ENCODE measurements around the gene METRNL. TPM values are rescaled to one million over a fixed set of nuclear protein-coding genes. Genes with fewer than 3 reads are reported as not detected.

Gene METRNL
- total and polyA plus RNA-seq, 4 donors: 0.67 to 9.0 (median 8.6) TPM

- Histone ChIP-seq H3K4me3 (ENCODE audit: low read depth in 1 of 3, low read length in 3 of 3) (no peak overlapping the region), H3K36me3 (ENCODE audit: control insufficient read depth in 4 of 4, insufficient read depth in 3 of 4, low read depth in 1 of 4, low read length in 3 of 4) (no peaks in the 10 kb centered on the region), H3K9me3 (ENCODE audit: control insufficient read depth in 4 of 4, low read length in 3 of 4) (no peaks in the 10 kb centered on the region), H3K27me3 (ENCODE audit: control insufficient read depth in 4 of 4, insufficient read depth in 4 of 4, low read length in 3 of 4) (no peaks in the 10 kb centered on the region), H3K4me1 (ENCODE audit: control insufficient read depth in 4 of 4, insufficient read depth in 4 of 4, low read length in 3 of 4) (peaks cover 0 to 2% (median 0%) of the 10 kb centered on the region in 4 donors), H3K9ac (ENCODE audit: low read depth in 1 of 2, low read length in 2 of 2) (no peak overlapping the region), H3K27ac (ENCODE audit: low read depth in 1 of 2, low read length in 2 of 2) (no peak overlapping the region)
- DNase-seq (ENCODE audit: low spot score): no peak
- TF ChIP-seq ATF3 (IDR thresholded peaks at IDR 0.05) (no peak), RAD21 (IDR thresholded peaks at IDR 0.05) (no peak)
- 87% methylated on average over 29 of the region's 29 CpGs for WGBS
Measured at GRCh38 chr17:83067071-83067717, 12.2 kb upstream of the METRNL start.

GRCh38 chr17:83067718-83068261 lies 11.6 kb upstream of the METRNL start:
- Histone ChIP-seq H3K4me1 (ENCODE audit: control insufficient read depth in 4 of 4, insufficient read depth in 4 of 4, low read length in 3 of 4) (peaks cover 0 to 2% (median 0%) of the 10 kb centered on the region in 4 donors), H3K4me3 (ENCODE audit: low read depth in 1 of 3, low read length in 3 of 3) (no peak overlapping the region), H3K36me3 (ENCODE audit: control insufficient read depth in 4 of 4, insufficient read depth in 3 of 4, low read depth in 1 of 4, low read length in 3 of 4) (no peaks in the 10 kb centered on the region), H3K27ac (ENCODE audit: low read depth in 1 of 2, low read length in 2 of 2) (no peak overlapping the region), H3K9ac (ENCODE audit: low read depth in 1 of 2, low read length in 2 of 2) (no peak overlapping the region), H3K27me3 (ENCODE audit: control insufficient read depth in 4 of 4, insufficient read depth in 4 of 4, low read length in 3 of 4) (no peaks in the 10 kb centered on the region), H3K9me3 (ENCODE audit: control insufficient read depth in 4 of 4, low read length in 3 of 4) (no peaks in the 10 kb centered on the region)
- DNase-seq (ENCODE audit: low spot score): no peak
- WGBS: 75% methylated on average over 29 of the region's 29 CpGs
- TF ChIP-seq HNF4A (conservative IDR thresholded peaks at IDR 0.05): no peak
- no peak for TF ChIP-seq JUND (IDR thresholded peaks at IDR 0.05)
- TF ChIP-seq YY1 (IDR thresholded peaks at IDR 0.05): no peak
- no peak for TF ChIP-seq FOXA1 (IDR thresholded peaks at IDR 0.05)
- TF ChIP-seq HNF4G (IDR thresholded peaks at IDR 0.05): no peak
- TF ChIP-seq EGR1 (IDR thresholded peaks at IDR 0.05; ENCODE audit: low read depth in 2 of 2): no peak
- TF ChIP-seq GABPA (IDR thresholded peaks at IDR 0.05 in 1 of 2, conservative IDR thresholded peaks at IDR 0.05 in 1 of 2): no peak
- no peak for TF ChIP-seq ZBTB33 (IDR thresholded peaks at IDR 0.05)
- TF ChIP-seq RXRA (IDR thresholded peaks at IDR 0.05): no peak
- TF ChIP-seq ATF3 (IDR thresholded peaks at IDR 0.05): no peak
- no peak for TF ChIP-seq CTCF (IDR thresholded peaks at IDR 0.05; ENCODE audit: low read depth, low read length, missing input control)
- TF ChIP-seq NR2F2 (IDR thresholded peaks at IDR 0.05): no peak
- TF ChIP-seq SP1 (IDR thresholded peaks at IDR 0.05): no peak
- TF ChIP-seq MAX (IDR thresholded peaks at IDR 0.05): no peak
- TF ChIP-seq TAF1 (conservative IDR thresholded peaks at IDR 0.05): no peak
- TF ChIP-seq RAD21 (IDR thresholded peaks at IDR 0.05): no peak
